ENCODE data around the gene AGPS.
"Not testable (repeated sequence)": the region's sequence is repeated elsewhere in the genome, so short reads cannot be mapped to it uniquely, and the experiment has no call there.

The AGPS gene

DNA sequence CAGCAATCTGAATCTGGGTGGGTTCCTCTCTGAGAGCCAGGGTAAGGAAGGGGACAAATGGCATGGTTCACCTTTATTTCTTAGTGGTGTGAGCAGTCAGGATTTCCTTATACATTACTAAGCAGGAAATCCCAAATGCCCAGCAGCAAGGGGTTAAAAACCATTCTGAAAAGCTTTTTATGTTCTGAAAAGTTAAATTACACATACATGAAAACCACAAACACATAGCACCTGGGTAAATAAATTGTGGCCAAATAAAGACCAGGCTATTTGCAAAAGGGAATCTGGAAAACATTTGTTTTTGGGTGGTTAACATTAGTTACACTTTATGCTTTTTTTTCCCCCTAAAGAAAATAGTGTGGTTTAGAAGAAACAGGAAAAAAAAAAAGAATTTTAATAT is 156.1 kb downstream of the AGPS start:
- H2AFZ ChIP-seq (ENCODE audit: low read depth, low read length): no peak overlapping the region
- H3K9me3 ChIP-seq (ENCODE audit: low read length): no peaks in the 10 kb centered on the region
- H3K4me1 ChIP-seq (ENCODE audit: insufficient read depth, low read length): peaks cover 21% of the 10 kb centered on the region
- H3K36me3 ChIP-seq (ENCODE audit: insufficient read depth, low read length): no peaks in the 10 kb centered on the region
- H3K27me3 ChIP-seq (ENCODE audit: insufficient read depth, low read length): no peaks in the 10 kb centered on the region
- no peak overlapping the region for H3K4me3 ChIP-seq (ENCODE audit: low read length)

DNA sequence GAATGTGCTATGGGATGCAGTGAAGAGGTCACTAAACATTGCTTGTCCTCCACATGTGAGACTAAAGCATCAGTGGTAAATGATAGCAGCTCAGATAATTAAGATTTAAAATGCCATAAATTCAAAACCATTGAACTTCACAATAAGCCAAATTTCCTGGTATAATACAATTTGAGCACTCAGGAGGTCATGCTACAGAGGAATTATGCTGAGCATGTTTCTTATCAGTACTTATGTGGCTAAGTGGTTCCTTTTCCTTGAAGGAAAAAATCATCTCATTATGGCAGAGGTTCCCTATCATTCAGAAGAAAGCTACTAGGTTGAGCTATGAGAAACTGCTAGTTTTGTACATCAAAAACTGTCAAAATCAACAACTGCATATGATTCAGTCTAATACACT is 156.6 kb downstream of the AGPS start:
- peaks cover 21% of the 10 kb centered on the region for H3K4me1 ChIP-seq (ENCODE audit: insufficient read depth, low read length)

DNA sequence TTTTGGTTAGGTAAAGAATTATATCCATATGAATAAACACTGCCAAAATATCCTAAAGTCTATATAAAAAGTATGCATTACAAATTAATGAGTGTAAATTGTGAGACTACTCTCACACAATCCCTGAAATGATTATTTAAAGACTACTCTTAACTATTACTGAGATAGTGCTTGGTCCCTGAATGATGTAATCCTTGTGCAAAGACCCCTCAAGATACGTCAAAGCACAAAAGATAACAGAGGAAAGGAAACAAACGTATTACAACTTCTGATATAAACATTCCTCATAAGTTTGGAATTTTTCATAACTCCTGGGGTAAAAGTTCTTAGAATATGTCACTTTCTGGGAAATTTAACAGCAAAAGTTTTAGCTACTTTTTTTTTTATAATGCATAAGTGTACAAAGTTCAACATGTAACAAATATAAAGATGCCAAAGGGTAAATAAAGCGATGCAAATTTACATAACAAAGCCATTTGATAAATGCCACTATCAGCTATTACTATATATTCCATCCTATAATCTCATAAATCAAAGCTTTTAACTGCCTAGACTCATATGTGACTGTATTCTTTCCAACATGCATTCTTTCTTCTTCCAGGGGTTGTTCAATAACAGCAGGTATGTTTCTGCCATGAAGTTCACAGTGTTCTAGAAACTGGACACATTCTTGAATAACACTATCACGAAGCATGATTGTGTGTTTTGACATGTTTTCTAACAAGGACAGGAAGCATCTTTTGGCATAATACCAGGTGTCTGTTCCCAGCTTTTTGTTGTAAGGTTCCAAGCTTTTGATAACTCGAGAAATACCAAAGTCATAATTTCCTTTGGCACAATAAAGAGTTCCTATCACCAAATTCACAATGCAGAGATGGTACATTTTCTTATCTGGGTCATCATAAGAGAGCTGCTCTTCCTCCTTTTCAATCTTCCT is 158.0 kb downstream of the AGPS start:
- peaks cover 21% of the 10 kb centered on the region for H3K4me1 ChIP-seq (ENCODE audit: insufficient read depth, low read length)
- H3K36me3 ChIP-seq (ENCODE audit: insufficient read depth, low read length): no peaks in the 10 kb centered on the region
- no peaks in the 10 kb centered on the region for H3K9me3 ChIP-seq (ENCODE audit: low read length)
- no peak overlapping the region for H3K4me3 ChIP-seq (ENCODE audit: low read length)
- no peaks in the 10 kb centered on the region for H3K27me3 ChIP-seq (ENCODE audit: insufficient read depth, low read length)
- H2AFZ ChIP-seq (ENCODE audit: low read depth, low read length): no peak overlapping the region

More for the DNA sequence above, 156.6 kb downstream of the AGPS start:
- Histone ChIP-seq H2AFZ (ENCODE audit: low read depth, low read length) (no peak overlapping the region), H3K4me3 (ENCODE audit: low read length) (no peak overlapping the region), H3K27me3 (ENCODE audit: insufficient read depth, low read length) (no peaks in the 10 kb centered on the region), H3K9me3 (ENCODE audit: low read length) (no peaks in the 10 kb centered on the region), H3K36me3 (ENCODE audit: insufficient read depth, low read length) (no peaks in the 10 kb centered on the region)

DNA sequence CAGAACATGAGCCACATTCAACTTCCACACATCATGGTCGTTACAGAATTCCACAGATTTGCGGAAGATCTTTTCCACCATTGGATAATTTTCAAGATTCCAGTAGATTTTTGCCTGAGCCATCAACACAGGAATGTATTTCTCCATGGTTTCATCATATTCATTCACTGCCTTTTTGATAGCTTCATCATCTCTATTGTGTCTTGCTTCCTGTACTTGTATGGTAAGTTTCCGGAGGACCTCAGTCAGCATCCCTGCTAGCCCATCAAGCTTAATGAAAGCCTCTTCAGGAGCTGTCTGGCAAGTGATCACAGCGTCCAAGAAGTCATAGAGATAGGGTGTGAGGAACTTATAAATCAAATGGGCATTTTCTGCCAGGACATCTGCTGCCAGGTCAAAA is 158.8 kb downstream of the AGPS start:
- H3K4me3 ChIP-seq (ENCODE audit: low read length); H2AFZ ChIP-seq (ENCODE audit: low read depth, low read length); H3K27me3 ChIP-seq (ENCODE audit: insufficient read depth, low read length); H3K36me3 ChIP-seq (ENCODE audit: insufficient read depth, low read length); H3K9me3 ChIP-seq (ENCODE audit: low read length): not testable (repeated sequence)
- peaks cover 21% of the 10 kb centered on the region for H3K4me1 ChIP-seq (ENCODE audit: insufficient read depth, low read length)

DNA sequence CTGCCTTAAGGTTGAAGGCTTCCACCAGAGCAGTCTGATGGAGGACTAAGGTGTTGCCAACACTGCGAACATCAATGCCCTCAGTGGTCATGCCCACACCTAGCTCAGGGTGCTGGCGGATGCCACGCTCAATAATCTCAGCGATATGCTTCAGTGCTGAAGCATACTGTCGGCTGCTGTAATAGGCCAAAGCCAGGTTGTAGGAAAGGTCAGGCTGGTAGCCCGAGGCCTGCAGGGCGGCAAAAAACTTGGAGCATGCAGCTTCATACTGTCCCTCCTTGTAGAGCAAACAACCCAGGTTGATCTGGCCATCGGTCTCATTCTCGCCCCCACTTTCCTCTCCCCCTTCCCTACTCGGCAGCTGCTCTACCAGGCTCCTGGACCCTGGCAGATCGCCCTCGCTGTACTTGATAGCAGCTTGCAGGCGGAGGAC is 159.4 kb downstream of the AGPS start:
- Histone ChIP-seq H2AFZ (ENCODE audit: low read depth, low read length) (peak overlapping the region; percentile 93), H3K4me3 (ENCODE audit: low read length) (peak overlapping the region; percentile 81), H3K27me3 (ENCODE audit: insufficient read depth, low read length) (no peaks in the 10 kb centered on the region), H3K36me3 (ENCODE audit: insufficient read depth, low read length) (no peaks in the 10 kb centered on the region), H3K9me3 (ENCODE audit: low read length) (no peaks in the 10 kb centered on the region), H3K4me1 (ENCODE audit: insufficient read depth, low read length) (peaks cover 21% of the 10 kb centered on the region)

DNA sequence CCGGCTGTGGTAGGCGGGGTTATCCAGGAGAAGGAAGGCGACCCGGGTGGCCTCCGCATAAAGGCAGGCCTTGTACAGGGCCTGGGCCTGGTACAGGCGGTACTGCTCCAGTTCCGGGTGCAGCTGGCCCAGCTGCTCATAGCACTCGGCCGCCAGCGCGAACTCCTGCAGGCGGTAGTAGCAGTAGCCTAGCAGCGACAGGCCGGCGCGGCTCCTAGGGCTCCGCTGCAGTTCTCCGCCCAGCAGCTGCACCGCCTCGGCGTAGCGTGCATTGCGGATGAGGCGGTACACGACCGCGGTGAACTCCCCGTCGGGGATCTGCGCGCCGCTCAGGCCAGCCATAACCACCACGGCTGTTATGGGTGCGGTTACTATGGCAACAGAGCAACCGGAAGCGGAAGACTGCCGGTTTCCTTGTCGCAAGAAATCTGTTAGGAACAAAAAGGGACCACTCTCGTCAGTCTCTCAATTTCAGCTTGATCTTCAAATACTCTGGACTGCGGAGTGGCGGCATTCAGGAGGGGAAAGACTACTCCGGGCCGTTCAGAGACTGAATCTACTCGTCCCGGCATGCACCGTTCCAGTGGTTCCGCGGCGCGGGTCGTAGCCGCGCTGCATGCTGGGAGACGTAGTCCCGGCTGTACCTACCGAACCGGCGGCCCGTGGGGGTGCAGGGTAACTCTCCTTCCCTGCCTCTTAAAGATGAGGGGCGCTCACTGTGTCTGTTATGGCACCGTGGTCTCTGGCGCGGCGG is 160.0 kb downstream of the AGPS start:
- no peaks in the 10 kb centered on the region for H3K27me3 ChIP-seq (ENCODE audit: insufficient read depth, low read length)
- peak overlapping the region; percentile 81 for H3K4me3 ChIP-seq (ENCODE audit: low read length)
- no peaks in the 10 kb centered on the region for H3K9me3 ChIP-seq (ENCODE audit: low read length)
- H3K4me1 ChIP-seq (ENCODE audit: insufficient read depth, low read length): peaks cover 21% of the 10 kb centered on the region
- peak overlapping the region; percentile 93 for H2AFZ ChIP-seq (ENCODE audit: low read depth, low read length)
- no peaks in the 10 kb centered on the region for H3K36me3 ChIP-seq (ENCODE audit: insufficient read depth, low read length)

DNA sequence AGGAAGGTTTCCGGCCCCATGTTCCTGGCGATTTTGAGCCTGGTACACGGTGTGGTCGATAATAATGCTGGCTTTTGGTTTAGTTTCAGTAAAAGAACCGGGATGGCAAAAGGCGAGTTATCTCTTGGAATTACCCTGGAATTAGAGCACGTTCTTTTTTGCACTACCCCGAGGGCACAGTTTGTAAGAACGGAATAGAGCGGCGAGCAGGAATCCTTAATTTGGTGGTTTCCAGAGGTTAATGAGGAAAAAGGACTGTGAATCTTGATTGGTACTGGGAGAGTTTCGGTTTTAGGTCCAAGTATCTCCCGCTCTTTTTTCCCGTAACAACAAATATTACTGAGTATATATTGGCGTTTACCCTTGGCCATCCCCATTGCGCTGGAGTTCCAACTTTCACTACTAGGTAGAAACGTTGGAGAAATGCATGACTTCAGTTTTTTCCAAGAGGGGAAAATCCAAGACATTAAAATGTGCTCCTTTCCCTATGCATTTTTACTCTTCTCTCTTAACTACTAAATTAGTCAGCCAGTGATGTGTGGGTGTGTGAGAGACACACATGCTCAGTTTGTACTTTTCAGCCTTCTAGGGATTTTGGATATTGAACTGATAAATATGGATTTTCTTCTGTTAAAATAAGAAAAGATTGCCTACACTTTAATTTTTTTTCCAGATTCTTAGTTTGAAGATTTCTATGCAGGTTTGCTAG is 160.8 kb downstream of the AGPS start:
- no peaks in the 10 kb centered on the region for H3K36me3 ChIP-seq (ENCODE audit: insufficient read depth, low read length)
- peak overlapping the region; percentile 93 for H2AFZ ChIP-seq (ENCODE audit: low read depth, low read length)
- peak overlapping the region; percentile 81 for H3K4me3 ChIP-seq (ENCODE audit: low read length)
- H3K9me3 ChIP-seq (ENCODE audit: low read length): peaks cover 6% of the 10 kb centered on the region
- peaks cover 14% of the 10 kb centered on the region for H3K4me1 ChIP-seq (ENCODE audit: insufficient read depth, low read length)
- no peaks in the 10 kb centered on the region for H3K27me3 ChIP-seq (ENCODE audit: insufficient read depth, low read length)

DNA sequence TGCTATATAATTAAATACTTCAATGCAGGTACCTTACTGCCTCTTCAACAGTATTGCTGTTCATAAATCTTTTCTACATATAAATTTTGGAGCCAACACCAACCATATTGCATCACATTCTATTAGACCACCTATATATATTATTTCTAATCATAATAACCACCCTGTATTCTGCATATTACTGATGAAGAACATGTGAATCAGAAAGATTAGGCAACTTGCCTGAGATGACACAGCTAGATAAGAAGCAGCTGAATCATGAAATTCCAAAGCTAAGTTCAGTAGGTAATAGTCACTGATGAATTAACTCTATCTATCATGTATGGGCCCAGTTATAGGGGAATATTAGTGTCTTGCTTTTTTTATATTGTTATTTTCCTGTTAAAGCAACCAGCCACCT is 161.8 kb downstream of the AGPS start:
- Histone ChIP-seq H3K27me3 (ENCODE audit: insufficient read depth, low read length) (no peaks in the 10 kb centered on the region), H3K4me1 (ENCODE audit: insufficient read depth, low read length) (peaks cover 4% of the 10 kb centered on the region)

DNA sequence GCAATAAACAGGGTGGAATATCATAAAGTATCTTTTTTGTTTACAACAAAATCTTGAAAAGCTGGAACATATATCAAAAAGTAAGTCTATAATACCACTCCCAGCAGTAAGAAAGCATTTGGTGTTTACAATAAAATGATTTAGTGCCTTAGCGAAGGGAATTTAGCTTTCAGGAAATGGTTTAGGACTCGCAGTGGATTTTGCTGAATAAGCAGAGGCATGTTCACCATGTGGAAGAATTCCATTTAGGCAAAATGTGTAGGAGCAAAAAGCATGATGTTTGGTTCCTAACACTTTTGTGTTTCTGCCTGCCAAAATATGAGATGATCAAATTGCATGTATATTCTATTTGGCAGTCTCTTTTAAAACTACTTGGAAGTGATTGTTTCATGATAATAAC is 163.6 kb downstream of the AGPS start:
- H3K4me3 ChIP-seq (ENCODE audit: low read length): no peak overlapping the region

More for the DNA sequence above, 161.8 kb downstream of the AGPS start:
- no peak overlapping the region for H3K4me3 ChIP-seq (ENCODE audit: low read length)
- H3K9me3 ChIP-seq (ENCODE audit: low read length): peaks cover 8% of the 10 kb centered on the region
- no peak overlapping the region for H2AFZ ChIP-seq (ENCODE audit: low read depth, low read length)
- no peaks in the 10 kb centered on the region for H3K36me3 ChIP-seq (ENCODE audit: insufficient read depth, low read length)

DNA sequence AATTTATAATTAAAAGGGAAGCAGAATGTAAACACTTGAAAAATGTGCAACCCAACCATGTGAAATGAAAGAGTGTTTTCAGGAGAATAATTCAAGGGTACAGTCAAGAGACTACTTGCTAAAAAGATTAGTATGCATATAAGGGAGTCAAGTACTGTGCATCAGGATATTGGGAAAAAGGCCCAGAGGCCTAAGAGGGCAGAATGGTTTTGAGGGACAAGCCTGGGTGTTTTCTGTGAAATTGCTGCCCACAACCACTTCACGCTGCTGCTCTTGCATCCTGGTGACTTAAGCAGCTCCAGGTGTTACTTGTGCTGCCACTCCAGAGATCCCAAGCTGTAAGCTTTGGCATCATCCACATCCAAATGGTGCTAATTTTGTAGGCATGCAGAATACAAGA is 165.2 kb downstream of the AGPS start:
- Histone ChIP-seq H3K9me3 (ENCODE audit: low read length) (peaks cover 8% of the 10 kb centered on the region), H3K4me1 (ENCODE audit: insufficient read depth, low read length) (peaks cover 3% of the 10 kb centered on the region), H3K27me3 (ENCODE audit: insufficient read depth, low read length) (no peaks in the 10 kb centered on the region), H3K4me3 (ENCODE audit: low read length) (no peak overlapping the region), H3K36me3 (ENCODE audit: insufficient read depth, low read length) (no peaks in the 10 kb centered on the region), H2AFZ (ENCODE audit: low read depth, low read length) (no peak overlapping the region)

More for the DNA sequence above, 163.6 kb downstream of the AGPS start:
- Histone ChIP-seq H2AFZ (ENCODE audit: low read depth, low read length) (no peak overlapping the region), H3K36me3 (ENCODE audit: insufficient read depth, low read length) (no peaks in the 10 kb centered on the region), H3K4me1 (ENCODE audit: insufficient read depth, low read length) (peaks cover 3% of the 10 kb centered on the region), H3K27me3 (ENCODE audit: insufficient read depth, low read length) (no peaks in the 10 kb centered on the region), H3K9me3 (ENCODE audit: low read length) (peaks cover 8% of the 10 kb centered on the region)

DNA sequence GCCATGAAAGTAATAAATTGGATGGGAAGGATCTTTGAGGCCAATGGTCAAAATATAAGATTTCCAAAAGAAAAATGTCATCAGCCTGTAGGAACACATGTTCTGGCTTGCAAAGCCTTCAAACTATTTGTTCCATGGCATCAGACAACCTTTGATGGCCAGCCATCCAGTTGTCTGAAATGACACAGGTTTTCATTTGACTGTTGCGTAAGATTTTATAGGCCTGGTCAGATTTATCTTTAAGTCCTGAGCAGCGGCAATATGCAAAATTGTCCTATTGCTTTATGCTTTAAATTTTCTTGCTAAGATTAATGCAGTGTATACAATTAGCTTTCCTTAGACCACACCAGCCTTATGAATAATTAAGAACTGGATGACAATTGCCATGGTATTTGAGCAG is 167.1 kb downstream of the AGPS start:
- Histone ChIP-seq H3K4me1 (ENCODE audit: insufficient read depth, low read length) (no peaks in the 10 kb centered on the region), H3K9me3 (ENCODE audit: low read length) (peaks cover 8% of the 10 kb centered on the region), H3K4me3 (ENCODE audit: low read length) (no peak overlapping the region), H2AFZ (ENCODE audit: low read depth, low read length) (no peak overlapping the region), H3K36me3 (ENCODE audit: insufficient read depth, low read length) (no peaks in the 10 kb centered on the region), H3K27me3 (ENCODE audit: insufficient read depth, low read length) (no peaks in the 10 kb centered on the region)

DNA sequence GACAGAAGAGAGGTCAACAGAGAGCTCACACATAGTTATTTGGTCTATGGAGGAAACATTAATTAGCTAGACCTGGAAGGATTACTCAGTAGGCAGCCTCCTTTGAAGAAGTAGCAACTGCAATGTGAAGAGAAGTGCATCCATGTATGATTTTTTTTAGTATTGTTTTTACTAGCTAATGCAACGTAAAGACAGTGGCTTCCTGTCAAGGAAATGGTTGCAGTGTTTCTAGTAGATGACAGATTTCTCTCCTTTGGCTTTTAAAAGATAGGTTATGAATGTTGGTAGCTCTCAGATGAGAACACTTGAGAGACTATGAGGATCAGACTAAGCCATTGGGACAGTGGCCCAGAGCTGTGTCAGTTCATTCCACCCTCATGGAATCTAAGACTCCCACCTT is 175.8 kb downstream of the AGPS start:
- Histone ChIP-seq H3K4me1 (ENCODE audit: insufficient read depth, low read length) (peaks cover 8% of the 10 kb centered on the region), H2AFZ (ENCODE audit: low read depth, low read length) (no peak overlapping the region), H3K9me3 (ENCODE audit: low read length) (no peaks in the 10 kb centered on the region), H3K4me3 (ENCODE audit: low read length) (no peak overlapping the region), H3K27me3 (ENCODE audit: insufficient read depth, low read length) (no peaks in the 10 kb centered on the region), H3K36me3 (ENCODE audit: insufficient read depth, low read length) (no peaks in the 10 kb centered on the region)

DNA sequence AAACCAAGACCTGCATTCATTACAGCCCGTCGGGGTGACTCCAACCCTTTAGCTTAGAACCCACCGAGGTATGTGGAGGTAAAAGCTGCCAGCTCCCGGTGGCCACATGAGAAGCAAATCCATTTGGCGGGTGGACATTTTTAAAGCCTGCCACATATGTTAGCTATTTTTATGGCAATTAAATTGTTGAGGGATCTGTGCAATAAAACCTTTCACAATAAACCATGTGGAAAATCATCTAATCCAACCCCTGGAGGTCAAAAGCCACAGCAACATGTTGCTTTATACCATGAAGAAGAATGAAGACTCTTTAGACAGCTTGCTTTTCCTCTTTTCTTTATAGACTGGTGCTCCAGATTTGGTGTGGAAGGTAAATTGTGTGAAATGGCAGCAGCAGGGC is 176.3 kb downstream of the AGPS start:
- no peak overlapping the region for H2AFZ ChIP-seq (ENCODE audit: low read depth, low read length)
- peaks cover 8% of the 10 kb centered on the region for H3K4me1 ChIP-seq (ENCODE audit: insufficient read depth, low read length)
- no peaks in the 10 kb centered on the region for H3K36me3 ChIP-seq (ENCODE audit: insufficient read depth, low read length)
- no peak overlapping the region for H3K4me3 ChIP-seq (ENCODE audit: low read length)
- no peaks in the 10 kb centered on the region for H3K9me3 ChIP-seq (ENCODE audit: low read length)
- H3K27me3 ChIP-seq (ENCODE audit: insufficient read depth, low read length): no peaks in the 10 kb centered on the region
